ENCODE measurements around the gene SRSF5.

SRSF5 gene

GRCh38 chr14:69819607-69820006, 52.7 kb downstream of the SRSF5 start:
- Histone ChIP-seq H3K36me3 (ENCODE audit: insufficient read depth, low read length) (no peaks in the 10 kb centered on the region), H3K4me1 (ENCODE audit: insufficient read depth, low read length) (peaks cover 2% of the 10 kb centered on the region), H2AFZ (ENCODE audit: low read depth, low read length) (no peak overlapping the region), H3K27me3 (ENCODE audit: insufficient read depth, low read length) (no peaks in the 10 kb centered on the region), H3K4me3 (ENCODE audit: low read length) (no peak overlapping the region), H3K9me3 (ENCODE audit: low read length) (peaks cover under 1% of the 10 kb centered on the region)

- no peaks in the 10 kb centered on the region for H3K36me3 ChIP-seq (ENCODE audit: insufficient read depth, low read length)
- no peak overlapping the region for H3K4me3 ChIP-seq (ENCODE audit: low read length)
- peaks cover 2% of the 10 kb centered on the region for H3K9me3 ChIP-seq (ENCODE audit: low read length)
- H3K4me1 ChIP-seq (ENCODE audit: insufficient read depth, low read length): peaks cover 2% of the 10 kb centered on the region
- H3K27me3 ChIP-seq (ENCODE audit: insufficient read depth, low read length): no peaks in the 10 kb centered on the region
- H2AFZ ChIP-seq (ENCODE audit: low read depth, low read length): no peak overlapping the region
These were observed 54.0 kb downstream of the SRSF5 start for GRCh38 chr14:69820991-69821390.
